GM23248 (cell line): ENCODE data around the gene GNA15. TPM values are rescaled to one million over a fixed set of nuclear protein-coding genes. Genes with fewer than 3 reads are reported as not detected.

ENCODE experiments used
- DNase-seq: peaks from one replicate; pipeline ENCODE4 v3.0.0-alpha.2; 2015
- H2AFZ ChIP-seq: fragments of 200-600 bp; sonication (generic); 2 replicates; pipeline ENCODE4 v1.6.1; 2016; ENCODE audit warnings: antibody characterized with exemption
- H3F3A ChIP-seq: fragments of 200-600 bp; sonication (generic); 2 replicates; pipeline ENCODE4 v1.6.1; 2016; ENCODE audit warnings: mild to moderate bottlenecking, antibody characterized with exemption, mixed run types; ENCODE audit not compliant: insufficient read depth
- H3K27ac ChIP-seq: fragments of 200-600 bp; sonication (generic); 2 replicates; pipeline ENCODE4 v1.5.1; 2016; ENCODE audit warnings: mild to moderate bottlenecking
- H3K27me3 ChIP-seq: fragments of 200-600 bp; sonication (generic); replicated peaks from 2 replicates; pipeline ENCODE4 v1.6.1; 2016; ENCODE audit warnings: mild to moderate bottlenecking; ENCODE audit not compliant: insufficient read depth
- H3K36me3 ChIP-seq: fragments of 200-600 bp; sonication (generic); 2 replicates; pipeline ENCODE4 v1.6.1; 2016; ENCODE audit warnings: low read depth, mild to moderate bottlenecking
- H3K4me1 ChIP-seq: fragments of 200-600 bp; sonication (generic); 2 replicates; pipeline ENCODE4 v1.6.1; 2016; ENCODE audit warnings: mild to moderate bottlenecking; ENCODE audit not compliant: insufficient read depth
- H3K4me2 ChIP-seq: fragments of 200-600 bp; sonication (generic); one replicate; pipeline ENCODE4 v1.6.1; 2016; ENCODE audit warnings: mild to moderate bottlenecking; ENCODE audit not compliant: unreplicated experiment
- H3K4me3 ChIP-seq: fragments of 200-600 bp; sonication (generic); 2 replicates; pipeline ENCODE4 v1.5.1; 2016; ENCODE audit warnings: mild to moderate bottlenecking
- H3K79me2 ChIP-seq: fragments of 200-600 bp; sonication (generic); 2 replicates; pipeline ENCODE4 v1.6.1; 2016; ENCODE audit warnings: mild to moderate bottlenecking; ENCODE audit not compliant: insufficient read depth
- H3K9ac ChIP-seq: fragments of 200-600 bp; sonication (generic); 2 replicates; pipeline ENCODE4 v1.6.1; 2016; ENCODE audit warnings: mild to moderate bottlenecking
- H3K9me2 ChIP-seq: fragments of 200-600 bp; sonication (generic); 2 replicates; pipeline ENCODE4 v1.6.1; 2016; ENCODE audit warnings: mixed run types, mild to moderate bottlenecking, moderate library complexity; ENCODE audit not compliant: insufficient read depth
- H3K9me3 ChIP-seq: fragments of 200-600 bp; sonication (generic); one replicate; pipeline ENCODE4 v1.6.1; 2017; ENCODE audit warnings: low read depth
- H4K20me1 ChIP-seq: fragments of 200-600 bp; sonication (generic); 2 replicates; pipeline ENCODE4 v1.6.0; 2016; ENCODE audit not compliant: insufficient read depth
- EZH2 ChIP-seq: fragments of 200-600 bp; sonication (generic); IDR thresholded peaks from 2 replicates; pipeline ENCODE4 v1.6.1; 2018; ENCODE audit warnings: antibody characterized with exemption, mild to moderate bottlenecking; ENCODE audit not compliant: insufficient read depth, poor library complexity, severe bottlenecking
- EZH2phosphoT487 ChIP-seq: fragments of 200-600 bp; sonication (generic); IDR thresholded peaks from 2 replicates; pipeline ENCODE4 v1.6.1; 2018; ENCODE audit warnings: antibody characterized with exemption, moderate library complexity, mild to moderate bottlenecking, low read depth; ENCODE audit not compliant: insufficient read depth
- WGBS, 2 experiments: methylation state at CpG; one replicate each; pipeline ENCODE4 v1.1.6; 2015 to 2017; ENCODE audit warnings: low lambda C conversion rate in 2 of 2, low coverage in 1 of 2; ENCODE audit errors: missing lambda C conversion rate in 2 of 2; 5-methylcytosine and 5-hydroxymethylcytosine counted together
- in situ Hi-C: fragments of 300-500 bp; cut with MboI; formaldehyde crosslinking; loops from 2 replicates; pipeline ENCODE4 v1.15.0; 2020
- polyA plus RNA-seq: library from polyadenylated mRNA; unstranded; fragments of >200 nt; fragmentation: Nextera tagmentation; extraction: Ambion mirVana; gene quantifications from 2 replicates; pipeline ENCODE4 v1.2.1, GENCODE V29; 2016
- total RNA-seq: library from RNA; depleted of rRNA; stranded (reverse); fragments of >200 nt; shearing (Covaris generic); gene quantifications from 2 replicates; pipeline ENCODE4 v1.2.3, GENCODE V29; 2014

The GNA15 gene
- total and polyA plus RNA-seq, 2 experiments from 2014 or later: not detected

DNA sequence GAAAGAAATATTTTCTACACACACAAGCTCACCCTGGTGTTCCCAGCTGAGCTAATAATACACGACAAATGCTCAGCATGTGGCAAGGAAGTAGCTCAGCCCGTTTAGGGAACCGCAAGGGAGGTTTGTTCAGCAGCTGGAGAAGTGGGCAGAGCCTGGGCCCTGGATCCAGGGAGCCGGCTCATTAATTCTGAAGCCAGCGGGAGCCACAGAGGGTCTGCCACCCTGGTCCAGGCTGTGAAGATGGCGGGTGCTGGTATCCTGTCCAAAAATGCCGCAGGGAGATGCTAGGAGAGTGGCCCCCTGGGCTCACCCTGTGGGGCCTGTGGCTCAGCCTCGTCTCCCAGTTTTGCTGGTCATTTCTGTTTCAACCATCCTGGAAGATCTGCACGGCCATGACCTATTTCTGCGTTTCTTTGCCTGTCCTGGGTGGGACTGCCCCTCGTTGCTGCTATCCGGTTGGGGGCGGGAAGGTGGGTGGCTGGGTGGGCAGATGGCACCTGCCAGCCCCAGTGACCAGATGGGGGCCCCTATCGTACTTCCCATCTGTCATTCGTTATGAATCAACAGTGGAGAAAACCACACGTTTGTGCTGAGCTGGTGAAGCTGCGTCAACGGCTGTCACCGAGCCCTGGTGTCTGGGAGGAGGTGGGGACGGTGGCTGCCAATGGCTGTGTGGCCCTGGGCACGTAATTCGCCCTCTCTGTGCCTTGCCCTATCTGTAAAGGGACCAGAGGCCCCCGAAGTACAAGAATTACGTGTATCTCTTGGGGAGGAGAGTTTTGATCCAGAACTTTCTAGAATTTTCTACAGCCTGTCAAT, 2.7 kb upstream of the GNA15 start:
- Histone ChIP-seq H3K9me2 (no peaks in the 10 kb centered on the region), H3K4me1 (peaks cover 12% of the 10 kb centered on the region), H4K20me1 (no peaks in the 10 kb centered on the region), H3K9me3 (no peaks in the 10 kb centered on the region), H2AFZ (peak overlapping the region; percentile 61), H3F3A (no peaks in the 10 kb centered on the region), H3K79me2 (no peaks in the 10 kb centered on the region), H3K4me2 (peak overlapping the region; percentile 46), H3K36me3 (no peaks in the 10 kb centered on the region), H3K9ac (peak overlapping the region; percentile 39), H3K27me3 (no peaks in the 10 kb centered on the region), H3K27ac (peak overlapping the region; percentile 27), H3K4me3 (peak overlapping the region; percentile 8; the same call in 1 of the 2 replicates)
- DNase-seq: peak; percentile 78
- 5 to 10% methylated on average over 20 to 24 of the region's 24 CpGs for WGBS, 2 experiments
- in situ Hi-C loops: no loop called here
- no peak for TF ChIP-seq EZH2
- TF ChIP-seq EZH2phosphoT487: no peak

DNA sequence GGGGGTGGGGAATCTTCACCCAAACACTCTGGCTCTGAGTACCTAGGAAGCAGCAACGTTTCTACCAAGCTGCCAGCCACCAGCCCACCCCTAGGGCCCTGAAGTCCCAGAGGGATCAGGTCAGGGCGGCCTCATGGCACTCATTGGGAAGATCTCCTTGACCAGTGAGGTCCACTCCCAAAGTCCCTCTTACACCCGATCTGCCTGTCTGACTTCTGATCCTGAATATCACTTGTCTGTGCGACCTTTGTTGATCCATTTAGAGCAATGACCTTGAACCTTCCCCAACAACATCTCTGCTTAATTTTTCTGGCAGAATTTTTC, 2.1 kb upstream of the GNA15 start:
- no peaks in the 10 kb centered on the region for H3K27me3 ChIP-seq
- WGBS, 2 experiments: 57 to 59% methylated on average over 4 of the region's 4 CpGs
- no peak for DNase-seq
- no peaks in the 10 kb centered on the region for H3K9me2 ChIP-seq
- H3K9ac ChIP-seq: peak overlapping the region; percentile 39; the same call in 1 of the 2 replicates
- H3K4me2 ChIP-seq: peak overlapping the region; percentile 46
- peaks cover 12% of the 10 kb centered on the region for H3K4me1 ChIP-seq
- H3K9me3 ChIP-seq: no peaks in the 10 kb centered on the region
- no peak for TF ChIP-seq EZH2phosphoT487
- TF ChIP-seq EZH2: no peak
- in situ Hi-C loops: no loop called here
- no peaks in the 10 kb centered on the region for H3F3A ChIP-seq
- H4K20me1 ChIP-seq: no peaks in the 10 kb centered on the region
- H3K4me3 ChIP-seq: no peak overlapping the region
- H3K36me3 ChIP-seq: no peaks in the 10 kb centered on the region
- H3K27ac ChIP-seq: no peak overlapping the region
- H2AFZ ChIP-seq: peak overlapping the region; percentile 61
- H3K79me2 ChIP-seq: no peaks in the 10 kb centered on the region

DNA sequence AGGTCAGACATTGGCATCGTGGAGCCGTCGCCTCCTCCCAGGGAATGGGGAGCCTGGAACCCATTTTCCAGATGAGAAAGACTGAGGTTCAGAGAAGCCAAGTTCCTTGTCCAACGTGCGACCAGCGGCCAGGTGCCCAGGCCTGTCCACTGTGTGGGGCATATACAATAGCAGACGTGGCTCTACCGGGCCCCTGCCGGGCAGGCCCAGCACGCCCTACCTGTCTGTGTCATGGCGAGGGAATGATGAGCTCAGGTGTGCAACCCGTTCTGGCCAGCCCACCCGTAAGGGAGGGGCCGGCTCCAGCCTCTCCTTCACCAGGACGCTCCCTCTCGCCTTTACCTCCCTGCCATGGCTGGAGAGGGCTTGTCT, 837 bp downstream of the GNA15 start:
- no peaks in the 10 kb centered on the region for H4K20me1 ChIP-seq
- H3K9ac ChIP-seq: no peak overlapping the region
- H3F3A ChIP-seq: peaks cover 11% of the 10 kb centered on the region
- in situ Hi-C loops: no loop called here
- no peak overlapping the region for H3K4me2 ChIP-seq
- WGBS, 2 experiments: 90 to 92% methylated on average over 14 to 16 of the region's 16 CpGs
- no peak for DNase-seq
- H3K79me2 ChIP-seq: no peaks in the 10 kb centered on the region
- no peaks in the 10 kb centered on the region for H3K36me3 ChIP-seq
- H3K27ac ChIP-seq: no peak overlapping the region
- H3K4me3 ChIP-seq: no peak overlapping the region
- no peak for TF ChIP-seq EZH2phosphoT487
- no peaks in the 10 kb centered on the region for H3K9me2 ChIP-seq
- no peak overlapping the region for H2AFZ ChIP-seq
- H3K9me3 ChIP-seq: no peaks in the 10 kb centered on the region
- peaks cover 17% of the 10 kb centered on the region for H3K4me1 ChIP-seq
- no peaks in the 10 kb centered on the region for H3K27me3 ChIP-seq

DNA sequence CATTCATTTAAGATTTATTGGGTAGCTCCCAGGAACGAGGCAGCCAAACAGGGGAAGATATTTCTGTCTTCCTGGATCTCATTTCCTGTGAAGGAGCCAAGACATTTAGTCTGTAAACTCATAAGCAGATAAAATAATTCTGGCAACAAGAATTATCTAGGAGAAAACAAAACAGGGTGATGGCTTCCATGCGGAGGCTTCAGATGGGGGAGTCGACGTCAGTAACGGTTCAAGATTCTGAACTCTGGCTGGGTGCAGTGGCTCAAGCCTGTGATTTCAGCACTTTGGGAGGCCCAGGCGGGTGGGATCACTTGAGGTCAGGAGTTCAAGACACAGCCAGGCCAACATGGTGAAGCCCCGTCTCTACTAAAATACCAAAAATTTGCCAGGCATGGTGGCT, 1.3 kb downstream of the GNA15 start:
- in situ Hi-C loops: no loop called here
- H3K4me1 ChIP-seq: peaks cover 18% of the 10 kb centered on the region
- H4K20me1 ChIP-seq: no peaks in the 10 kb centered on the region

More for the DNA sequence above, 1.3 kb downstream of the GNA15 start:
- Histone ChIP-seq H3K4me3 (no peak overlapping the region), H3K9ac (no peak overlapping the region), H3K4me2 (no peak overlapping the region), H3K36me3 (no peaks in the 10 kb centered on the region), H3K9me3 (no peaks in the 10 kb centered on the region), H3K27ac (no peak overlapping the region), H3K9me2 (no peaks in the 10 kb centered on the region), H3K79me2 (no peaks in the 10 kb centered on the region), H3K27me3 (no peaks in the 10 kb centered on the region), H3F3A (peaks cover 12% of the 10 kb centered on the region), H2AFZ (no peak overlapping the region; the same call in 1 of the 2 replicates)
- no peak for DNase-seq
- 41 to 44% methylated on average over 7 of the region's 7 CpGs for WGBS, 2 experiments
- no peak for TF ChIP-seq EZH2
- TF ChIP-seq EZH2phosphoT487: no peak
